Mucosa of gallbladder (tissue), 1 donor: Measurements from ENCODE around the gene CTNND2. TPM values are rescaled to one million over a fixed set of nuclear protein-coding genes. Genes with fewer than 3 reads are reported as not detected.

Experiments
- DNase-seq: peaks from one replicate; pipeline ENCODE4 v3.0.0-alpha.2; 2020; ENCODE audit warnings: low spot score
- total RNA-seq: library from RNA; stranded (reverse); gene quantifications from one replicate; pipeline ENCODE4 v1.2.1, GENCODE V29; 2021
- donor health status: DM: no; HTN: no; CAD: no.

Gene CTNND2
- total RNA-seq, 1 donor from 2014 or later: 131 TPM

DNA sequence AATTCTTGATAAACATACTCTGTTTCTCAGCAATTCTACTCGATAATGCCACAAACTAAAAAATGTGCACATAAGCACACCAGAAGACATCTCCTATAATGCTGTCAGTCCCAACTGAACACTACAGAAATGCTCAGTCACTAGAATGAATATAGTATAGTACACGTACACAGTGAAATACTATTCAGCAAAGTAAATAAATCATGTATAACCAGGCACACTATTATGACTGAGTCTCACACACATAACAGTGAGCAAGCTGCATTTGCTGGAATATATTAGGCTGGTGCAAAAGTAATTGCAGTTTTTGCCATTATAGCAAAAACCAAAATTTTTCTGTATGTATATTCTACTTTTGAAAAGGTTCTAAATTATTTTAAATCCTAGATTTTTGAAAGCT lies 310.2 kb downstream of the CTNND2 start:
- no peak for DNase-seq

- no peak for DNase-seq
These were observed 313.8 kb downstream of the CTNND2 start for GRCh38 chr5:11590475-11590874.

- DNase-seq: no peak
These were observed 315.4 kb downstream of the CTNND2 start for GRCh38 chr5:11588803-11589202.

DNA sequence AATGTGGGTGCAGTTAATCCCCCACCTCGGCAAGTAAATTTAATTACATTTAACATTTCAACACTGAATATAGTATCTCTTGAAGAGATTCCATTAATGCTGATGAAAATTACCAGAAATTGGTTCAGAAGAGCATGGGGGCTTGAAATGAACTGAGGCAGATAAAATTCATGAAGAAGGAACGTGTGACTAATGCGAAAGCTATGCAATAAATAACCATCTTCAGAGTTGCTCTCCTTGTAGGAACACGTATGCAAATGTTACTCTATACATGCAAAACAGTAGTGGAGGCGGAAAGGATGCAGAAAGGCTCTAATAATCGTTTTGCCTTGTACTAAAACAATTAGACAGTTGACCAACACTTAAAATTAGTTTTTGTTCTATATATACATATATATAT lies 320.2 kb downstream of the CTNND2 start:
- no peak for DNase-seq

DNA sequence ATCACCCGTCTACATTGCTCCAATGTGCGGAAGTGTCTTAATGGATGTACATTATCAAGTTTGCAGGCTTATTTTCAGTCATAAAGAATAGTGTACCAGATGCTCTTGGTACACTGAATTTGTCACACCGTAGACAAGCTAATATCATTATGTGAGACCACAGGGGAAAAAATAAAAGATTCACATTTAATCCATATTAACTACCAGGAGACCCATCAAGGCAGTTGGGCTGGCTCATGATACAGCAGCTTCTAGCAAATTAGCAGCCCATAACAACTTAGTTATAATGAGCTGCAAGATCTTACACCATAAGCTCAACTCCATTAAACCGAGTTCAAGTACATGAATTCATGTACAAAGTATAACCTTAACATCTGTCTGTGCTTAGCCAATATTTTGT lies 324.9 kb downstream of the CTNND2 start:
- no peak for DNase-seq

DNA sequence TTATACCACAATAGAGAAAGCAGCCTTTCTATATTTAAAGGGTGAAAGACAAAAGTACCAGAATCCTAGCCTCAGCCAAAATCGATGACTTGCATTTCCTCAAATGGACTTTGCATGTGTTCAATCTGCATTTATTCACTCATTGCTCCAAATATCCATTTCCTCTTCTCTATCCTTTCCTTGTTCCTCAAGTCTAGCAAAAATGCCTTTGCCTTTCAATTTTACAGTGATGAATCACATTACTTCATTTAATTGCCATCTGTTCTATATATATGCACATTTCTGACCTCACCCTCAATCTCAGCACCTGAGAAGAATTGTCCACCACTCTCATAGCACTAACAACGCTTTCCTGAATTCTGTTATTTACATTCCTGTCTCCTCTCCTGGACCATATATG lies 329.5 kb downstream of the CTNND2 start:
- no peak for DNase-seq

DNA sequence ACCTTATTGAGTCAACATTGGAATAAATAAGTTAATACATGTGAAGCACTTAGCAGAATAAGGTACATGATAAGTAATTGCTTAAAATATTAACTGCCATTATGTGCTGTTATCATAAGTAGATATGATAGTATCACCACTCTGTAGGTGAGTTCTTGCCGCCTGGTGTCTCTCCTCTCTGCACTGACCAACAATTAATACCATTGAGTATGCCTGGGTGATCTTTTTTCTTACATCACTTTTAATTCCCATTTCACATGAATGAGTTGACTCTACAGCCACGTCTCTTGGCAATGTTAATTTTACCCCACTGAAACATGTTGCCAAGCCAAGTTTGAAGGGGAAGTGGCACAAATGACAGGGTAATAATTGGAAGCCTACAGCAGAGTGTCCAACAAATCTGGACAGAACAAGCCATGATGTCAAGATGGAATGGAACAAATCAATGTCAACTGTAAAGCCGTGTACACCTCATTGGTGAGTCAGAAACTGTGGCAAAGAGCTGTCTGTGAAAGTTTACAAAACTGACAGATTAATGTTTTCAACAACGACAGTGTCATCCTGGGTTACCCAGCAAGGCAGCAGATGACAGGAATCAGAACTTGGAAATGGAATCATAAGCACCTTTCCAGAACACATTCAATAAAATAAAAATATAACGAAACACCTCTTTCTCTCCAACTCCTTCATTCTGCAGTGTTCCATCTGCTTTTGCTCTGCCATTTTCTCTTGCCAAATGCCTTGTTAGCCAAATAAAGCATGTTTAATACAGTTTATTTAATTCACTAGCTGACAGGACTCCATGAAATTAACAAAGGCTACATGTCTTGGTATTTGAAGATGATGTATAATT lies 330.9 kb downstream of the CTNND2 start:
- no peak for DNase-seq

GRCh38 chr5:11564706-11565105 lies 339.5 kb downstream of the CTNND2 start:
- DNase-seq: no peak

GRCh38 chr5:11563822-11564221 lies 340.4 kb downstream of the CTNND2 start:
- DNase-seq: no peak

DNA sequence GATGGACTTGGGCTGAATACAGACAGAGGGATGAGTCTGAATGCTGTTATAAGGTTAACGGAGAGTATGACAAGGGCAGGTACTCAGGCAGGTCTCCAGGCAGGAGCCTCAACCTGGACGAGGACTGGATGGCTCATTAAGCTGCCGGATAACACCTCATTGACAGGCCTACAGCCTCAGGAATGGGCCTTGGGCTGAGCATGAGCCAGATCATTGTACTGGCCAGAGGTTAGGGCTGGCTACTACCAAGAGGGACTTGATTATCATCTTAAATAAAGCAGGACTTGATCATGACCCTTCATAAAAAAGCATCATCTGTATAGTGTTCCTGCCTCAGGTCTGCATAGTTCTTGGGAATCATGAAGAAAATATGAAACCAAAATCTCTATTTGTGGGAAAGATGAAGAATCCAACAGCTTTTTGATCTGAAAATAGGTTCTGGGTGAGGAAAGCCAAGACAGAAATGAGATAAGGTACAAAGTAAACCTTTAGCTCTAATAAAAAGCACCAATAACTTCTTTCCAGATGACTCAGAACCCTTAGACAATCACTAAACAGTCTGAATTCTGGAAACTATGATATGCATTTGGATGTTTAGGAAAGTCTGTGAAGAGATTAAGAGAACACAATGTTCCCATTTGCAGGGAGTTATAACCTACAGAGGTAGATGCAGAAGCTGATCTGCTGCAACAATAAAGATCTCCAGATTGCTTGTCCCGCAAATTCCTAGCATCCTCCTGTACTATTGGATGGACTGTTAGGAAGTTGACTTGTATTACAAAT lies 343.1 kb downstream of the CTNND2 start:
- DNase-seq: no peak

- no peak for DNase-seq
These were observed 347.2 kb downstream of the CTNND2 start for GRCh38 chr5:11557063-11557462.

DNA sequence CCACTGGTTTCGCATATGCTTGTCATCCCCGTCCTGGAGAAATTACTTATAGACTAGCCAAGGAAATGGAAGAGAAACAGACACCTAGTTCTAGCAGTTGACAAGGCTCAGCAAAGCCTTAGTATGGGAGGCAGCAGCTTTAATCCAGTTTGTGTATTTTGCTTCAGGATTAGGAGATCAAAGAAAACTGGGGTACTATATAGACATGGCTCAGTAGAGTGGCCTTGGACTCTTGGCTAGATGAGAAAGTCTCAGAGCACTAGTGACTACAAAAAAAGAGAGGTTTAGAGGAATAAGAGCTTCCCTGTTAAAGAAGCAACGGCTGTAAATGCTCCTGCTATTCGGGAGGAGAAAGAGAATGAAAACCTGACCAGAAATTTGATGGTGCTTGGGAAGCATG lies 349.1 kb downstream of the CTNND2 start:
- DNase-seq: no peak

DNA sequence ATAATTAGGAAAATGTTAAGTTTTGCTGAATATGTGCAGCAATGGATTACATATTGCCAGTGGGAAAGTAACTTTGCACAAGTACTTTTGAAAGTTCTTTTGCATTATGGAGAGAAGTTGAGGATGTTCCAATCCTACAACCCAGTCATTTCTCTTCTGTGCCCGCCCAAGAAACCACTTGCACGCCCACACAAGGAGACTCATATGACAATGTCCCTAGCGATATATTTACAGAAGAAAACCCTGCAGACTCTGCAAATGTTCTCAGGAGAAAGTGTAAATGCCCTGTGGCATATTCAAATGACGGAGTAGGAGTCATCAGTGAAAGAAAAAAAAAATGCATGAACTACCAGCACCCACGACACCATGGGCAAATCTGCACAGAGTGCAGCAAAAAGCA lies 356.5 kb downstream of the CTNND2 start:
- no peak for DNase-seq

DNA sequence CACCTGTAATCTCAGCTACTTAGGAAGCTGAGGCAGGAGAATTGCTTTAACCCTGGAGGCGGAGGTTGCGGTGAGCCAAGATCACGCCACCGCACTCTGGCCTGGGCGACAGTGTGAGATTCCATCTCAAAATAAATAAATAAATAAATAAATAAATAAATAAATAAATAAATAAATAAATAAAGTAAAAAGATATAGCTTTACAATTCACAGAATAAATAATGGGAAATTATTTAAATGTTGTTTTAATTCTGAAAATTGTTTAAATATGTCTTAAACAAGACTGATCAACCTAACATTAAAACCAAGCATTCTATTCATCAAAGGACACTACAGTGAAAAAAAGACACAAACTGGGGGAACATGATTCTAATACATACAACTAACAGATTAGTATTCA lies 357.1 kb downstream of the CTNND2 start:
- DNase-seq: no peak

DNA sequence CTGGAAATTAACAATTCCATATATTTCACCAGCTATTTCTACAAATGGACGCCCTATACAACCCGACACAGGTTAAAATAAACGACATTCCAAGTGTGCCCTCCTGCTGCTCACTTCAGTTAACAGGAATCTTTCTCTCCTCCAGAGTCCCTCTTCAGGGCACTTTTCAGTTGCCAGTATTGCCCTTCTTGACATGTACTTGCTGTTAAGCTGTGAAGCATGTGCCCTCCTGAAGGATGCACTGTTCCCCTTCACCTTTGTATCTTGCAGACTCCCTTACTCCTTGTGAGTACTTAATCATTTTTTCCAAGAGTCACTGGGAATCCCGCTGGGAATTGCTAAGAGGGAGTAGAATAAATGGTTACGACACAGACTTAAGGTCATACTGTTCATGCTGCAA lies 364.1 kb downstream of the CTNND2 start:
- DNase-seq: no peak

GRCh38 chr5:11531811-11532555 lies 372.3 kb downstream of the CTNND2 start:
- no peak for DNase-seq

DNA sequence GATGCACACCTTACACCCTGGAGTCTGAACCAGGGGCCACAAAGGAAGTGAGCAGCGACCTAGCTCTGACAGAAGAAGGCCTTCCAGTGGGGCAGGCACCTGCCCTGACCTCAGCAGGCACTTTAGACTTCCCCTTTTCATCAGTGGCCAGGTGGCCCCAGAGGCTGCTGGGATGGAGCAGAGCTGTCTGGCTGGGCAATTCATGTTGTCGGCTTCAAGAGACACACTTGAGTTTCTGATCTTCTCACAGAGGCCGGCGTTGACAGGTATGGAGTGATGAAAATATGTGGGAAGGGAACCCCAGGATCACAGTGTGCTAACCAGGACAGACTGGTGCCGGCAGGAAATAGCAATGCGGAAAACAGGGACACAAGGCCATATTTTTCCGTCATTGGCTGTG lies 375.5 kb downstream of the CTNND2 start:
- DNase-seq: no peak

DNA sequence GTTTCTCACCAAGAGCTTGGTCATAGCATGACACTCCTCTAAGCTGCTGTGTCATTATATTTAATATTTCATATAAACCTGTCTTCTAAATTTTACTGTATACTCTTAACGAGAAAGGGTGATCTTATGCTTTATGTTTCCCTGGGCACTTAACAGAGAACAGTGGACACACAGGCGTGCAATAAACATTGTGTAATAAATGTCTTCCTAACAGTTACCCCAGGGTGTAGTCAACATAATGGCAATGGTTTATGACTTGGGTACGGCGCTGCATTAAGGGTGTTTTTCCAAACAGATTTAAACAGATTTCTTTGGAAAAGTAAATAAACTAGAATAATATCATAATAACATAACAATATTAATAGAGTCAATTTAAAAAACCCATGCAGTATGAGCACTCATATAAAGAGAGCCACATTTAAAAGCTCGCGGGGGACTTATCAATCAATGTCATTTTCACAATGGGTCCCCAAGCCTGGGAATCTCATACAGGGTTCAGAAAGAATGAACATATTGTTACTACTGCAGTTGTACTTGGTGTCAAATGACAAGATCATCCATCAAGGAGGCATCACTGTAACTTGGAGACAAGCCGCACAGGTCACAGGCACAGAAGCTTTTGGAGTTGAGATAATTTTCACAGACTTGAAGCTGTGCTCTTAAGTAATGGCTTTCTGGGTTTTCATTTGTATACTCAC lies 376.4 kb downstream of the CTNND2 start:
- no peak for DNase-seq

GRCh38 chr5:11525020-11525419 lies 379.2 kb downstream of the CTNND2 start:
- no peak for DNase-seq

DNA sequence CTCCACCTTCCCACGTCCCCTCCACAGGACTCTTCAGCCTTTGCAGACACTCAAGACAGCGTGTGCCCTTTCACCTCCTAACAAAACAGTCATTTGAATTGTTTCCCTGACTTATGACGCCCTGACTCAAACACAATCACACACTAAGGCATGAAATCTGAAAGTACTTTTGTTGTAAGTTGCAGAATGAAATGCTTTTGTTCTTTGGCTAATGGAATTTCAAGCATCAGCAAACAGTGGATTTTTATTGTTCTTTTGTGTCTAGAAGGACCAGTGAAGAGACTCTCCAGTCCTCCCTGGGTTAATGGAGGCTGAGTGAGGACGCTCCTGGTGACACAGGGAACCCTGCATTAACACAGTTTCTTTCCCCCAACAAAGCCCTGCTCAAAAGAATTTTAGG lies 380.1 kb downstream of the CTNND2 start:
- no peak for DNase-seq

- no peak for DNase-seq
These were observed 381.4 kb downstream of the CTNND2 start for GRCh38 chr5:11522796-11523195.
